Keratinocyte (primary cell): ENCODE results near the gene COMT.

Source experiments
- CTCF ChIP-seq, 3 experiments: IDR thresholded peaks in 1 of 3; conservative IDR thresholded peaks in 1 of 3; optimal IDR thresholded peaks in 1 of 3; 2 replicates in 2 of 3; 3 replicates in 1 of 3; pipeline versions ENCODE3 to v1.5.1; 2011; ENCODE audit warnings: low read length in 3 of 3, mild to moderate bottlenecking in 3 of 3, moderate library complexity in 2 of 3, control low read depth in 1 of 3, inconsistent platforms in 1 of 3; ENCODE audit not compliant: insufficient read depth in 2 of 3; ENCODE audit errors: extremely low read depth in 1 of 3
- EZH2 ChIP-seq: IDR thresholded peaks from one replicate; pipeline ENCODE4 v1.6.1; 2012; ENCODE audit warnings: inconsistent platforms, mild to moderate bottlenecking, low read length, moderate library complexity

DNA sequence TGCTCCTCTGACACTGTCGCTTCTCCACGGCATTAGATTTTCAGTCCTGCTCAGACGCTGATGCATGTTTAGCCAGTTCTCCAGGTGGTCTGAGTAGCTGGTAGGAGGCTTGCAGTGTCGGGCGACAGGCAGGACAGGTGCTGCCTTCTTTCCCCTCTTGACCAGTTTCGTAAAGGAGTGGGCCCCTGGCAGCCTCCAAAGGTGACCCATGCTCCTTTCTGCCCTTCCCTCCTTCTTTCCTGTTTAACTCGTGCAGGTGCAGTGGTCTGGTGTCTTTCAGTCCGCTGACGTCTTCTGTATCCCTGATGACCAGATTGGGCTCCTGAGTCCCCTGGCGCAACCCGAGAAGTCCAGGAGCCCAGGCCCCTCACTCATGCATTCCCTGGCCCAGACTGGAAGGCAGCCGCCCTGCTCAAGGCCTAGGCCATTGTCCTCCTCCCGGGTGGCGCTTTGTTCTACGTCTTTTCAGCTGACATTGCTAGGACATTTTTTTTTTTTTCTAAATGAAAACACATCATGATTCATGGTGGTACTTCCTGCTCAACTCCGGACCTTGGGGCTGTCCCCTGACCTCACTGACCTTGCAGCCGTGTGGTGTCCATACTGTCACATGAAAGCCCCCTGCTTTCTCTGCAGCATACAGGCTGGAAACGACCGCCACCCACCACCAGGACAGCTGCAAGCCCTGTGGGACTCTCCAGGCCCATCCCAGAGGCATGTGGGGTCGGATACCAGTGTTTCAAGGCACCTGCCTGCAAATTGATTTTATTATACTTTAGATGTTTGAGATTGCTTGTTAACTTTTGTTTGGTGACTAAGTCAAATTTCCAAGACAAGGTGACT lies 25.6 kb downstream of the COMT start:
- TF ChIP-seq CTCF (optimal IDR thresholded peaks at IDR 0.05 in 1 of 3, IDR thresholded peaks at IDR 0.05 in 1 of 3, conservative IDR thresholded peaks at IDR 0.05 in 1 of 3; ENCODE audit: extremely low read depth in 1 of 3, insufficient read depth in 2 of 3, low read length in 3 of 3) (no peak), EZH2 (no peak)
